HL-60/S4 treated with phorbol 12-myristate 13-acetate at 8.2 ng/mL for 4 days and 3 days (cell line): ENCODE data around the gene KDM1A.
"Not testable (repeated sequence)": the region's sequence is repeated elsewhere in the genome, so short reads cannot be mapped to it uniquely, and the experiment has no call there.

Source experiments
- in situ Hi-C: fragments of 300-500 bp; cut with MboI; formaldehyde crosslinking; loops from 2 replicates; pipeline ENCODE4 v1.15.0; 2022; ENCODE audit warnings: low sequenced_read_pairs

The KDM1A gene

DNA sequence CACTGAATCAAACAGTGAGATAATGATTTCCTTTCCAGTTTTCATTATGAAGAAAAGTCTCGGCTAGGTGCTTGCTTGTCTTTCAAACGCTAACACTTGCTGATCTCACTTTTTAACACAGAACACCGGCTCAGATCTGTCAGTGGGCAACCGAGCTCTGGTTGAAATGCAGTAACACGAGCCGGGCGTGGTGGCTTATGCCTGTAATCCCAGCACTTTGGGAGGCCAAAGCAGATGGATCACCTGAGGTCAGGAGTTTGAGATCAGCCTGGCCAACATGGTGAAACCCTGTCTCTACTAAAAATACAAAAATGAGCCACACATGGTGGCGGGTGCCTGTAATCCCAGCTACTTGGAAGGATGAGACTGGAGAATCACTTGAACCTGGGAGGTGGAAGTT is 9.2 kb upstream of the KDM1A start:
- in situ Hi-C loops: not testable (repeated sequence)

DNA sequence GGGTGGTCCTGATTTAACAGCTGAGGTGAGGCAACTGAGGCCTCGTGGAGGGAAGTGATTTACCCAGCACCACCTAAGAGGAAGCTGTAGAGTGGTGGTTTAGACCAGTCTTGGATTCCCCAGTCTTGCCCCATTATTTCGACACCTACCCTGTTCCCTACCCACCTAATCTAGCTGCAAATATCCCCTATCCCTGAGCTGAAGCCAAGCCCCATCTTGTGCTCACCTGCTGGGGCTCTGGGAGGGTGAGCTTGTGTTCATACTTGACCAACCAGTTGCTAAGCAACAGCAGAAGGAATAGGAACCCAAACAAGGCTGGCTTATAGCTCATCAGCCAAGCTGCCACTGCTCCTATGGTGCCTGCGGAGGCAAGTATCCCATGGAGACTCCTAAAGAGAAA is 5.6 kb upstream of the KDM1A start:
- in situ Hi-C loops: no loop called here

DNA sequence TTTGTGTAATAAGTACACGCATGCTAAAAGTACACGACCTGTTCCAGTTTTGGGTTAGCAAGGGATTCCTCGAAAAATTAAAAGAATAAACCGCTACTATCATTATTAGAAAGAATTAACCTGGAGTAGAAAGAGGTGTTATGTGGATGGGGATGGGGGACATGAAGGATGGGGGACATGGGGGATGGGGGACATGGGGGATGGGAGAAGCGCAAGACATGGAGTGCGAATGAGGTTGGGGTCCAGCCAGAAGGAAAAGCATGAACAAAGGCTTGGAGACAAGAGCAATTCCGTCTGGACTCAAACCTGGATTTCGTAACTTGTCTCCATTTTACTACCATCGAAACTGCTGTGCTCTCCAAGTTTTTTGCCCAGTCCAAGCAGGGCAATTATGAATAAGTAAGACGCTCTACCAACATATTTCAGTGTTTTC is 591 bp upstream of the KDM1A start:
- in situ Hi-C loops: no loop called here

- in situ Hi-C loops: no loop called here
Measured at GRCh38 chr1:23019863-23020625, 776 bp downstream of the KDM1A start.

DNA sequence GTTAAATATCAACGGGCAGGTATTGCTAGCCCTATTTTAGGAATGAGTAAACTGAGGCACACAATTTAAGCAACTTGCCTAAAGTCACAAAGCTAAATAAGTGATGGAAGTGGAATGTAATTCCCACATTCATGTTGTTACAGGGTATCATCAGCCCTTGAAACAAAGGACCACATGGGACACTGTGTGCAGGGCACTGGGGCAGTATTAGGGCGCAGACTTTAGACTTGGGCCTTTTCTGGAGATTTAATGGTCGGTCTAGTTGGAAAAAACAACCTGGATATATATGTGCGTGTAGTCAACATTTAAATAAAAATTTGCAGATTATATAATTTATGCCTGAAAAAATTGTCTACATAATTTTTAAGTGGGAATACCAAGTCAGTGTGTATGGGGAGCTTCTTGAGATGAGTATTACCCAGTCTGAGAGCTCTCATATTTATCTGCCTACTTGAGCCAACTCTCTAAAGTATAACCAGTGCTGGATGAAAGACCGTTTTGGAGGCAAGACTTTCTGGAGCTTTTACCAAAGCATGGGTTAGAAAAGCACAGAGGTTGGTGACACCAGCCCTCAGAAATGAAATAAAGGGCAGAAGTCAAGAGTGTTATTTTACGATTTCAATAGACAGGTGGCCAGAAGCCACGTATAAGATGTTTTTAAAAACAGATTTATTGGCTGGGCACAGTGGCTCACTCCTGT is 1.6 kb downstream of the KDM1A start:
- in situ Hi-C loops: no loop called here

DNA sequence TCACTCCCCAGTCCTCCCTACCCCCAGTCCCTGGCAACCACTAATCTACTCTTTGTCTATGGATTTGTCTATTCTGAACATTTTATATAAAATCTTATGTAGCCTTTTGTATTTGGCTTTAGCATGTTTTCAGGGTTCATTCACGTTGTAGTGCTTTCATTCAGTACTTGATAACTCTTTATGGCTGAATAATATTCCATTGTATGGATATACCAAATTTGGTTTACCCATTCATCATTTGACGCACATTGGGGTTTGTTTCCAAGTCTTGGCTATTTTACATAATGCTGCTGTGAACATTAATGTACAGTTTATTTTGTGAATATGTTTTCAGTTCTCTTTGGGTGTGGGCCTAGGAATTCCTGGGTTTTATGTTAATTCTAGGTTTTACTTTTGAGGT is 2.6 kb downstream of the KDM1A start:
- in situ Hi-C loops: no loop called here

DNA sequence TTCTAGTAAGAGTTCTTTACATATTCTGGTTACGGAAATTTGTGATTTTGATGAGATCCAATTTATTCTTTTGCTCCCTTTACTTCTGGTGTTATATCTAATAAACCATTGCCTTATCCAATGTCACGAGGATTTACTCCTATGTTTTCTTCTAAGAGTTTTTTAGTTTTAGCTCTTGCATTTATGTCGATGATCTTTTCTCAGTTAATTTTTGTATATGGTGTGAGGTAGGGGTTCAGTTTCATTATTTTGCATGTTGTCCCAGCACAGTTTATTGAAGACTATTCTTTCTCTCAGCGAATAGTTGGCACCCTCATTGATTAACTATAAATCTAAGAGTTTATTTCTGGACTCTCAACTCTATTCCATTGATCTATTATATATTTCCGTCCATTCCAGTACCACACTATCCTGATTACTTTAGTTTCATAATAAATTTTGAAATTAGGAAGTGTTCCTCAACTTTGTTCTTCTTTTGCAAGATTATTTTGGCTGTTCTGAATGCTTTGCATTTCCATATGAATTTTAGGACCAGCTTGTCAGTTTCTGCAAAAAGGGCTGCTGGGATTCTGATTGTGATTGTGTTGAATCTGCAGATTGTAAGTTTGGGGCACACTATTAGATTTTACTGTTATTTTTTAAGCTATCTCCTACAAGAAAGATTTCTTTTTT is 4.0 kb downstream of the KDM1A start:
- in situ Hi-C loops: no loop called here

- in situ Hi-C loops: no loop called here
Measured at GRCh38 chr1:23026568-23026967, 7.3 kb downstream of the KDM1A start.

GRCh38 chr1:23027352-23027907 is 8.2 kb downstream of the KDM1A start:
- in situ Hi-C loops: no loop called here

DNA sequence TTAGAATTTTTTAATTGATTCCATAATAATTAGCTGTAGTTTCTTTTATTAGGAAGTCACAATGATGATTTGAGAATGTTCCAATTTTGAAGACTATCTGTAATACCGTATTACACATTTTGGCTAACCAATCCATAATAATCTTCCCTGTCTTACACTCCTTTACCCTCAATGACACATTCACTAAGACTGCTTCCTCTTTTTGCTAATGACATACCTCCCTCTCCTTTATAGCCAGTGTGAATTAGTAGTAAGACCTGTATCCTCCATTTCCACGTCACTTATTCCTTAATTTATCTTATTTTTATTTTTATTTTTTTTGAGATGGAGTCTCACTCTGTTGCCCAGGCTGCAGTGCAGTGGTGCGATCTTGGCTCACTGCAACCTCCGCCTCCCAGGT is 10.1 kb downstream of the KDM1A start:
- in situ Hi-C loops: no loop called here

DNA sequence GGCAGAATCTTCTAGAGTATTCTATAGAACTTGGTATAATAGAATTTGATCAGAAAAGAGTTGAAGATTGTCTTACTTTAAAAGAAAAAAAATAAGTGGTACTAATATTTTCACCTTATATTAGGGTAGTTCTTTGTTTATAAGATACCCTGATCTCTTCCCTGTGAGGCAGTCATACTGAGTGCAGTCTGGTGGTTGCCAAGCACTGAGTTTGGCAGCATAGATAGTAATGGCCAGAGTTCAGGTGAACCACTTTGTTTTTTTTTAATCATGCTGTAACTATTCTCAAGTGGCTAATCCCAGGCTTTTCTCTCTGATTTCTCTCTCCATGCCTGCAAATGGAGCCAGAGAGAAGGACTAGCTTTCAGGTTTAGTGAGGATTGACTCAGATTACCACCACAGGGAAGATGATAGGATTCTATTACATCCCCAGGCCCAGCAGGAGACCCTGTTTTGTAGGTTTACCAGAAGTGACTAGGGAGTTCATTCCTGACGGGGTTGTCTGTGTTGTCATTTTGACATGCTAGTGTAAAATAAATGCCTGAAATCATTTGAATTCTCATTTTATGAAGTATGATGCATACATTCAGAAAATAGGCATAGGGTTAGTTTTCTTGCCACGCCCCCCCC is 16.7 kb downstream of the KDM1A start:
- in situ Hi-C loops: no loop called here

GRCh38 chr1:23037081-23037740 is 17.9 kb downstream of the KDM1A start:
- in situ Hi-C loops: no loop called here

- in situ Hi-C loops: no loop called here
Measured at GRCh38 chr1:23039308-23039826, 20.1 kb downstream of the KDM1A start.

DNA sequence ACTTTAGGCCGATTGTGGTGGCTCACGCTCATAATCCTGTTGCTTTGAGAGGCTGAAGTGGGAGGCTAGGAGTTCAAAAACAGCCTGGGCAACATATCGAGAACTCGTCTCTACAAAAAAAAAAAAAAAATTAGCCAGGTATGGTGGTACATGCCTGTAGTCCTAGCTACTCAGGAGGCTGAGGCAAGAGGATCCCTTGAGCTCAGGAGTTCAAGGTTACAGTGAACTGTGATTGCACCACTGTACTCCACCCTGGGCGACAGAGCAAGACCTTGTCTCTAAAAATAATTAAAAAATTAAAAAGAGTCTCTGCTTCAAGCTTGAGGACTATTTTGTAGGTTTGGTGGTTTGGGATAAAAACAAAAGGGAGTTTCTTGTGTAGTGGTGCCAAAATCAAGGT is 21.2 kb downstream of the KDM1A start:
- in situ Hi-C loops: no loop called here

GRCh38 chr1:23044035-23044434 is 24.8 kb downstream of the KDM1A start:
- in situ Hi-C loops: no loop called here

GRCh38 chr1:23050201-23050600 is 30.9 kb downstream of the KDM1A start:
- in situ Hi-C loops: no loop called here

DNA sequence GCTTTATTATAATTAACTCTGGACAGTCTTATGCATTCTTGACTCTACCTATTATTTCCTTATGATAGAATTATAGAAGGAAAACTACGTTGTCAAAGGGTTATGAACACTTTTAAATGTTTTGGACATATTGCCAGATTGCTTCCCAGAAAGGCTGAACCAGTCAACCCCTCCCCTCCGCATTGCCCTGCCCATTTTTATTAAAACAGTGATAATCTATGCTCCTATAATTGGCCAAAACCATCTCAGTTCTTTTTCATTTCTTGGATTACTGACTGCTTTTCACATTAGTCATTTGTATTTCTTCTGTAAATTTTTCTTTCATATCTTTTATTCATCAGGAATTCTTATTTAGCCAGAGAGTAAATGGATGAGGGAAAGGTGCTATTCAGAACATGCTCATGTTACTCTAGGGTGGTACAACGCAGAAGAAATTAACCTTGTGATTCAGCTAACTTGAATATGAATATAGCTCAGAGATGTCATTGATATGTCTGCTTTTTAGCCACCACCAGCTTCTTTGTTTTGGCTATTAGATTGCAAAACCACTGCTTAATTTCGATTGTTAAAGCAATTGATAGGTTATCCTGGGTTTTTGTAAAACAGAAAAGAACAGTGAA is 32.1 kb downstream of the KDM1A start:
- in situ Hi-C loops: no loop called here

DNA sequence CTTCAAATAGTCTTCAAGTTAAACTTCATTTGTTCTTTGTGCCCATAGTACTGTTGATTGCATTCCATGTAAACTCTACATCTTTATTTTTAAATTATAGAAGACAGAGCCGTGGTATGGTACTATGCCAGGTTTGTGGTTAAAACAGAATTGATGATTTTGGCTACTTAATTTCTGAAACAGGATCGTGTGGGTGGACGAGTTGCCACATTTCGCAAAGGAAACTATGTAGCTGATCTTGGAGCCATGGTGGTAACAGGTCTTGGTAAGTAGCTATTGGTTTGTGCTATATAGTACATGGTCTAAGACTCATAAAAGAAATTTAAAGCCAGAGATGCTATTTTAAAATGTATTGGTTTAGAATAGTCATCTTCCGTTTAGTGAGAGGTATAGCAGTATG is 38.0 kb downstream of the KDM1A start:
- in situ Hi-C loops: no loop called here

DNA sequence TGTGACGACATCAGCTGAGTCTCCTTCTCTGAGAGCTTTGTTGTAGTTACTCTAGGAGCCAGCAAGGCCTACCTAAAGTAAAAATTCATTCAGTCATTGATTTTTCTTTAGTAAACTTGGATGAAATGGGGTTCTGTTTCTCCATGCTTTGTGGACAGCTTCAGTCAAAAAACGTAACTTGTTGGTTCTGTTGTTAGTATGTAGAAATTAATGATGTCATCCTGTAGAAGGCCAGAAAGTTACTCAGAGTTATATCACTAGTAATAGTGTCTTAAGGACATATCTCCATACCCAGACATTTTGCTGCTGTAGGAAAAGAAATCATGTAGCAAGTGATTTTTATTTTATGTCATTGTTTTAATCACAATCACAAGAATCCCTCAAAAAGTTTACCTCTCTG is 43.0 kb downstream of the KDM1A start:
- in situ Hi-C loops: no loop called here

- in situ Hi-C loops: no loop called here
Measured at GRCh38 chr1:23065385-23065784, 46.1 kb downstream of the KDM1A start.
